ENCODE data around the gene LRP2BP. TPM values are rescaled to one million over a fixed set of nuclear protein-coding genes. Genes with fewer than 3 reads are reported as not detected.

Gene LRP2BP
- total and polyA plus RNA-seq, 2 of the 4 experiments (the other 2 are of a cell fraction): 0.10 to 0.18 TPM

- TF ChIP-seq MAFK (IDR thresholded peaks at IDR 0.05; ENCODE audit: low read depth, low read length) (no peak), RFX5 (IDR thresholded peaks at IDR 0.05; ENCODE audit: low read depth, low read length) (no peak), MAZ (IDR thresholded peaks at IDR 0.05; ENCODE audit: borderline replicate concordance, low read depth, low read length) (no peak), POLR2A (IDR thresholded peaks at IDR 0.05; ENCODE audit: low read depth, low read length) (no peak; the same call in 1 of the 2 replicates), FOS (IDR thresholded peaks at IDR 0.05; ENCODE audit: low read depth, low read length) (no peak)
Measured at GRCh38 chr4:185395238-185395955, at the start of gene LRP2BP (continued).

GRCh38 chr4:185445209-185445608, 49.5 kb upstream of the LRP2BP start:
- H3K27ac ChIP-seq (ENCODE audit: insufficient read depth, low read length): no peak overlapping the region
- ChIA-PET POLR2A (ENCODE audit: unreplicated experiment) (no interaction called here), CTCF (no interaction called here)
- no TSS peak for BruUV-seq (replicated peaks)
- no CpG with 5 or more reads among the region's 2 CpGs for WGBS, 2 experiments (ENCODE audit: extremely low coverage in 2 of 2, insufficient read length in 1 of 2)
- no peak overlapping the region for H3K4ac ChIP-seq (ENCODE audit: low read depth, low read length)
- H3K4me1 ChIP-seq (ENCODE audit: control insufficient read depth, insufficient read depth, low read length): no peaks in the 10 kb centered on the region
- no peaks in the 10 kb centered on the region for H3K27me3 ChIP-seq (ENCODE audit: control insufficient read depth, insufficient read depth, low read length)
- H3K23ac ChIP-seq (ENCODE audit: low read depth, low read length): no peak overlapping the region
- no peaks in the 10 kb centered on the region for H3K9me1 ChIP-seq (ENCODE audit: insufficient read depth, low read length)
- H4K5ac ChIP-seq (ENCODE audit: low read depth, low read length): no peak overlapping the region
- dilution Hi-C loops (cut with HindIII; ENCODE audit: low sequenced_read_pairs, unreplicated experiment) (no loop called here), in situ Hi-C loops (cut with MboI; ENCODE audit: low sequenced_read_pairs) (no loop called here), intact Hi-C loops (cut with micrococcal nuclease) (no loop called here)
- no peak overlapping the region for H3K56ac ChIP-seq (ENCODE audit: extremely low read depth, insufficient read depth, low read length)
- TF ChIP-seq NFE2L2 (IDR thresholded peaks at IDR 0.05; ENCODE audit: low read depth, low read length) (no peak), MAFK (IDR thresholded peaks at IDR 0.05; ENCODE audit: low read depth, low read length) (no peak), ELK1 (IDR thresholded peaks at IDR 0.05; ENCODE audit: borderline replicate concordance, low read depth, low read length) (no peak), BHLHE40 (IDR thresholded peaks at IDR 0.05; ENCODE audit: low read depth, low read length) (no peak), USF2 (IDR thresholded peaks at IDR 0.05; ENCODE audit: low read depth, low read length) (no peak), MXI1 (IDR thresholded peaks at IDR 0.05; ENCODE audit: borderline replicate concordance, low read depth, low read length) (no peak), SMC3 (IDR thresholded peaks at IDR 0.05; ENCODE audit: low read depth, low read length) (no peak), RAD21 (IDR thresholded peaks at IDR 0.05; ENCODE audit: low read length) (no peak), CHD1 (IDR thresholded peaks at IDR 0.05; ENCODE audit: low read depth, low read length) (no peak), CTCF (conservative IDR thresholded peaks at IDR 0.05; ENCODE audit: low read depth, low read length) (no peak)
- no peak overlapping the region for H3K14ac ChIP-seq (replicated peaks; ENCODE audit: low read depth, low read length)
- DNase-seq (peak; percentile 3), ATAC-seq (ENCODE audit: low read depth) (no peak)
- no peak overlapping the region for H2AK9ac ChIP-seq (replicated peaks; ENCODE audit: low read depth, low read length, poor library complexity)
- no peaks in the 10 kb centered on the region for H3K9me3 ChIP-seq (ENCODE audit: control insufficient read depth, insufficient read depth, low read length)
- no peak overlapping the region for H3K4me2 ChIP-seq (ENCODE audit: low read depth, low read length)
- H3K4me3 ChIP-seq (ENCODE audit: insufficient read depth, low read depth, low read length): no peak overlapping the region
- H2AFZ ChIP-seq (replicated peaks; ENCODE audit: low read length, poor library complexity): no peak overlapping the region
- no peak overlapping the region for H3K18ac ChIP-seq (ENCODE audit: low read depth, low read length)
- no peak overlapping the region for H3K9ac ChIP-seq (ENCODE audit: low read depth, low read length)
- H2AK5ac ChIP-seq (ENCODE audit: low read depth, low read length): no peak overlapping the region
- no peak overlapping the region for H2BK20ac ChIP-seq (ENCODE audit: low read depth, low read length)
- H2BK15ac ChIP-seq (ENCODE audit: low read depth, low read length): no peak overlapping the region
- H4K8ac ChIP-seq (ENCODE audit: low read depth in 2 of 2, low read length in 2 of 2): no peak overlapping the region
- no peaks in the 10 kb centered on the region for H3K36me3 ChIP-seq (ENCODE audit: control insufficient read depth, insufficient read depth, low read length)
- H3K79me1 ChIP-seq (ENCODE audit: low read depth in 1 of 2, low read length in 2 of 2): no peaks in the 10 kb centered on the region
- no peak overlapping the region for H2BK5ac ChIP-seq (ENCODE audit: low read depth, low read length, poor library complexity, severe bottlenecking)
- H2BK120ac ChIP-seq (ENCODE audit: low read depth, low read length): no peak overlapping the region
- no peaks in the 10 kb centered on the region for H4K20me1 ChIP-seq (ENCODE audit: insufficient read depth, low read length)
- H4K91ac ChIP-seq (ENCODE audit: insufficient read depth, low read depth, low read length): no peak overlapping the region

Measured in IMR-90 (cell line).